HG03342 (cell line): Measurements from ENCODE around the gene CHAT.

Experiments used
- ATAC-seq: cut with Tn5 transposase; IDR thresholded peaks from one replicate; pipeline ENCODE4 v1.9.1; 2021; ENCODE audit warnings: mild to moderate bottlenecking, moderate library complexity; ENCODE audit not compliant: unreplicated experiment

Gene CHAT

DNA sequence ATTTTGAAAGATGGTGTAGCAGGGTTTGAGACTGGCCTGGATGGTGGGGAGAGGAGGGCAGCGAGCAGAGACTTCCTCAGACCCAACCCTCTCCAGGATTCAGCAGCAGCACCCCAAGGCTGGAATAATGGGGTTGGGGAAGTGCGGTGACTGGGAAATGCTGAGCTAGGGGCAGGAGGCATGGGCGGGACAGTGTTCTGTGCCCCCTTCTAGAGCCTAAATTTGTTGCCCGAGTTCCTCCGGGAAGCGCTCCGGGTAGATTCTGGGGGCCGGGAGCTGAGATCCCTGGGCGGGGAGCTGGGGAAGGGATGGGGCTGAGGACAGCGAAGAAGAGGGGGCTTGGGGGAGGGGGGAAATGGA is at the start of gene CHAT:
TSS of gene CHAT (plus strand) at position 156 of the 360 bp plus-strand sequence. CDS start at position 309, 153 bp downstream.
- no peak for ATAC-seq

DNA sequence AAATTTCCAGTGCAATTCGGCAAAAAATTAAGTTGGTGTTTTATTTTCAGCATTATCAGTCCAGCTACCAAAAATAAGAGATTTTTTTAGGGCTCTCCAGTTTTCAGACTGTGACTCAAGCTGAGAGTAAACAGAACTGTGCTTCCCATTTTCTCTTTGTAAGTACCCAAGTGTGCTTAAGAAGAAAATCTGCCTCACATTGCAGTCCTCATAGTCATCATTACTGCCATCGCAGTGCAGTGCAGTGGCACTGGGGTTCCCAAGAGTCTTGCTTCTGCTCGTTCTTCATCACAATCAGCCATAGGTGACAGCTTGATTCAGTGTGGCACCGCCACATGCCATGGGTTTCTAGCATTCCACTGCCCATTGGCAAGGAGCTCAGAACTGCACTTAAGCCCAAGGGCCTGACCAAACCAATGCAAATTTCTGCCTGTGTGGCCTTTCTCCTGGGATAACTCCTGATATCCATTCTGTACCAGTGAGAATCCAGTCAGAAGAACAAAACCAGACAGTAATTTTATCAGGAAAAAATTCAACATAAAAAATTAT is 49.3 kb upstream of the CHAT start:
- ATAC-seq: no peak

DNA sequence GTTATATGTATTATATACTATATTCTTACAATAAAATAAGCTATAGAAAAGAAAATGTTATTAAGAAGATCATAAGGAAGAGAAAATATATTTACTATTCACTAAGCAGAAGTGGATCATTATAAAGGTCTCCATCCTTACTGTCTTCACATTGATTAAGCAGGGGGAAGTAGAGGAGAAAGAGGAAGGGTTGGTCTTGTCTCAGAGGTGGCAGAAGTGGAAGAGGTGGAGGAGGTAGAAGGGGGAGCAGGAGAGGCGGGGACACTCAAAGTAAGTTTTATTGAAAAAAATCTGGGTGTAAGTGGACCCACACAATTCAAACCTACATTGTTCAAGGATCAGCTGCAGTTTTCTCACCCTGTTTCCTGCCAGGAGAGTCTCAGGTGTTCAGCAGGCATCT is 46.0 kb upstream of the CHAT start:
- no peak for ATAC-seq

DNA sequence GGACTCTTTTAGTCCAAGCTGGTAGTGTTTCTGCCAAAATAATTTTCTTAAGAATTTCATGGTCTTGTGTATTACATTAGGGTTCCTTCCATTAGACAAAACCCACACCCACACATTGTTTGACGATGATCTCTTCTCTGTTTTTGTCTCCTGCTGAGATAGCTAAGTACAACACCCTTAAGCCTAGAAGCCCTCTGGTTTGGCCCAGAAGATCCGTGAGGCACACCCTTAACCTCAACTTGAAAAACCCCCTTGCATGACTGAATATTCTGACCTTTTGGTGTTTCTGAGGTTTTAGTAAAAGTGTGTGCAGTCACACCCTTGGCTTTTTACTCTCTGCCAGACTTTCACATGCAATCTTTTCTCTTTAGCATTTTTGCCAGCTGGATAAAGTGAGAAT is 45.6 kb upstream of the CHAT start:
- no peak for ATAC-seq

DNA sequence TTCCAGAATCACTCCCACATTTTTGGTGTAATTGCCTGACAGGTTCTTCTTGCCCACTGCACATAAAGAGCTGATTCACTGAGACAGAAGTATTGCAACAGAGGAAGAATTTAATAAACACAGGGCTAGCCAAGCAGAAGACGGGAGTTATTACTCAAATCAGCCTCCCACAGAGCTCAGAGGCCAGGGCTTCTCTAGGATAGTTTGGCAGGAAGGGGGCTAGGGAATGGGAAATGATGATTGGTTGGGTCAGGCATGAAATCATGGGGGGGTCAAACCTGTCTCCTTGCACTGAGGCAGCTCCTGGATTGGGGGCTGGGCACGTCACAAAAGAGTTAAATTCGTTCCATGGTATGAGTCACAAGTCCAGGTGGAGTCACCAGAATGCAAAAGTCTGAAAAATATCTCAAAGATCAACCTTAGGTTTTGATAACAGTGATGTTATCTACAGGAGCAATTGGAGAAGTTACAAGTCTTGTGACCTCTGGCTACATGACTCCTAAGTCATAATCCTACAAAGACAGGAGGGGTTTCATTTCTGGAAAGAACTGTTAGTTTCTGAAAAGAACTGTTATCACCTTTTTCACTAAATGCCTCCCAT is 44.7 kb upstream of the CHAT start:
- ATAC-seq: no peak

DNA sequence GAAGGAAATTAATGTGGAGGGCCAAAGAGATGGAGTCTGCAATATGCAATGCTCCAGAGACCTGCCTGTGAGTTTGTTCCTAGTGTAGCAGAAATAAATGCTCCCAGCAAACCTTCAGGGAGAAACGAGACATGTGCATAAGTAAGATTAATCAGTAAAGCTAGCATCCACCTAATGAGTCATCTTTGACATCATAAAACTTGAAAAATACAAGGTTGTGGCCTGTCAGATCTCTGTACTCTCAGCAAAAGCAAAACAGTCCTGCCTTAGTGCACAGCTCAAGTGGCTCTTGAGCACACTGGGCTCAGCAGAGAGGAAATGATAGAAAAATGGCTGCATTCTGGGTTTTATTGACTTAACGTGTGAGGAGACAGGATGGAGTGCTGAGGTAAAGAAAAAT is 42.4 kb upstream of the CHAT start:
- no peak for ATAC-seq

DNA sequence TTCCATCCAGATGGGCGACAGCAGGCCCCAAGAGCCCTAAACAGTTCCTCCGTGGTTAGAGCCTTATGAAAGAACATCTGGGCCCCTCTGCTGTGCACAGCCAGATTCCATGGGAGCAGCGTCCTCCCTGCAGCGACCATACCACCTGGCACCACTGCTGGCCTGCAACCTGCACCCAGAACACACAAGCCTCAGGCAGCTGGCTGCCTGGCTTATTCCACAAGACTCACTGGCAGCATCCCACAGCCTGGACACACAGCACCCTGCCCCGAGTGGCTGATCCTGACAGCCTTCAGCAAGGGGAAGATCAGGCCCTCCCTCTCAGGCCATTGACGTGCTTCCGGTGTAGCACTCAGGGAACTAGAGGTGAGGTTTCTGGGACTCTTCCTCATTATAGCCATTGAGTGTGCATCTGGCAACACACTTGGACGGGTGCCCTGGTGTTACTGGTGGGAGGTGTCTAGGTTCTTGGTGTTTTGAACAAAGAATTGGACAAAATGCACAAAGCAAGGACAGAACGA is 41.2 kb upstream of the CHAT start:
- ATAC-seq: no peak

DNA sequence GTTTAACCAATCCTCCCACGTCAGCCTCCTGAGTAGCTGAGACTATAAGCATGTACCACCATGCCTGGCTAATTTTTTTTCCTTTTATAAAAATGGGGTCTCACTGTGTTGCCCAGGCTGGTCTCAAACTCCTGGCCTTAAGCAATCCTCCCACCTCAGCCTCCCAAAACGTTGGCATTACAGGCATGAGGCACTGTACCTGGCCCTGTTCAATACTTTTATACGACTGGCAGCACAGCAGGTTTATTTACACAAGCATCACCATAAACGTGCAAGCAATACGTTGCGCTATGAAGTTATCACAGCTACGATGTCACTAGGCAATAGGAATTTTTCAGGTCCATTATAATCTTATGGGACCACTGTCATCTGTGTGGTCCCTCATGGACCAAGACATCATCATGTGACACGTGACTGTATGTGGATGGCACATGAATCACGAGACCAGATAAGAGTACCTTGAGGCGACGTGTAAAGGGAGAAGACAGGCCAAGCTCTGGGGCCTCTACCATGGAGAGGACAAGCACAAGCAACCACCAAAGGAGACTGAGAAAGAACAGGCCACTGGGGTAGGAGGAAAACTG is 38.3 kb upstream of the CHAT start:
- ATAC-seq: no peak

DNA sequence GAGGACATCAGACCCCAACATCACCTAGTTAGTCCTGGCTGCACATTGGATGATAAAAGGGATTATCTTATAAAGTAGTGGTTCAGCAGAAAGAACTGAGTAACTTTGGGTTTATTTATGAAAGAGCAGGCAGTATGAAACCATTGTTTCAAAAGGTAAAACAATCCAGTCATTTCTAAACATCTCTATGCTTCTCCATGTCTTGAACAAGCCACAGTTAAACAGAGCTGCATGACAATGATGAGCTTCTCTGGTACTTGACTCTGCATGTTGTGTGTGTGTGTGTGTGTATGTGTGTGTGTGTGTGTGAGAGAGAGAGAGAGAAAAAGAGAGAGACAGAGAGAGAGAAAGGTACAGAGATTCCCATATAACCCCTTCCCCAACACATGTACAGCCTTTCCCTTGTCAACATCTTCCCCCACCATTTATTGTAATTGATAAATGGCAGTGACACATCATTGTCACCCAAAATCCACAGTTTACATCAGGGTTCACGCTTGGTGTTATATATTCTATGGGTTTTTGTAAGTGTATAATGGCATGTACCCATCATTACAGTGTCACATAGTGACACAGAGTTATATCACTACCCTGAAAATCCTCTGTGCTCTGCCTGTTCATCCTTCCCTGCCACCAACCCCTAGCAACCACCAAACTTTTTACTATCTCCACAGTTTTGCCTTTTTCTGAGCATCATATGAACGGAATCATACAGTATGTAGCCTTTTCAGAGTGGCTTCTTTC is 36.5 kb upstream of the CHAT start:
- no peak for ATAC-seq

DNA sequence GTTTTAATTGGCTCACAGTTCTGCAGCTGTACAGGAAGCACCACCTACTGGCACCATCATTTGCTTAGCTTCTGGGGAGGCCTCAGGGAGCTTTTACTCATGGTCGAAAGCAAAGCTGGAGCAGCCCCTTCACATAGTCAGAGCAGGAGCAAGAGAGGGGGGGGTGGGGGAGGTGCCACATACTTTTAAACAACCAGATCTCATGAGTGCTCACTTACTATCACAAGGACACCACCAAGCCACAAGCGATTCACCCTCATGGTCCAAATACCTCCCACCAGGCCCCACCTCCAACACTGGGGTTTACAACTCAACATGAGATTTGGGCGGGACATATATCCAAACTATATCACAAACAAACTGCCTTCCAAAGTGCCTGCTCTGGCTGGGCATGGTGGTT is 35.4 kb upstream of the CHAT start:
- ATAC-seq: no peak

DNA sequence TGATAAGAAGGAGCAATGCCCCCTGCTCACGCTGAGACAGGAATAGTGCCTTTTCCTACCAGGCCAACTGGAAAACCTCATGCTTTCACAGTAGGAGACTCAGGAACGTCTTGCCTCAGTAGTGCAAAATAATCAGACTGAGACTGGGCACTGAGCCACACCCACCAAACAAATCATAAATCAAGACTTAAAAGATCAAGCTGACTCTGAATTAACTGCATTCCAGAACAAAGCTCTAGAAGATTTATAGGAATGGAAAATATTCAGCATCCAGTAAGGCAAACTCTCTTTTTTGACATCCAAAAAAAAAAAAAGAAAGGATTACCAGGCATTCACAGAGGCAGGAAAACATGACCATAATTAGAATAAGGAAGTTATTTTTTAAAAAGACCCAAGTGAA is 34.2 kb upstream of the CHAT start:
- no peak for ATAC-seq

DNA sequence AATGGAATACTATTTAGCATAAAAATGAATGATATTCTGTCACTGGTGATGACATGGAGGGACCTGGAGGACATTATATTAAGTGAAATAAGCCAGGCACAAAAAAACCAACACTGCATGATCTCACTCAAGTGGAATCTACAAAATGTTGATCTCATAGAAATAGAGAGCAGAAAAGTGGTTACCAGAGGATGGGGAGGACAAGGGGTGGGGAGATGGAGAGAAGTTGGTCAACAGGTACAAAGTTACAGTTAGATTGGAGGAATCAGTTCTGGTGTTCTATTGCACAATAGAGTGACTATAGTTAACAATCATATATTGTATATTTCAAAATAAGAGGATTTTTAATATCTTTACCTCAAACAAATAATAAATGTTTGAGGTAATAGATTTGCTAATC is 28.4 kb upstream of the CHAT start:
- ATAC-seq: no peak

DNA sequence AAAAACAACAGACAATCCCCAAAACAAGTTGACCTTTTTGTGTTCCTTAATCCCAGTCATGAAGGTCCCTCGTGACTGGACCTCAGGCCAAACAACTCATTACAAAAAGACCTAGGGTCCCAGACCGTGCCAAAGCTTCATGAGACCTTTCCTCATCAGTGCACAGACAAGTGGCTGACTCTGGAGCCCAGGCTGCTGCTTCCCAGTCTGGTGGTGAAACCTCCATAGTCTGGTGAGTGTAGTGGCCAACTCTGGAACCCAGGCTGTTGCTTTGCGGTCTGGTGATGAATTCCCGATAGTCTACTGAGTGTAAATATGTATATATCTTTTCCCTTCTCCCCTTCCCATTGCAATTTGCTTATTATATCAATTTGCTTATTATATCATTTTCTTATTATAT is 25.9 kb upstream of the CHAT start:
- ATAC-seq: no peak

DNA sequence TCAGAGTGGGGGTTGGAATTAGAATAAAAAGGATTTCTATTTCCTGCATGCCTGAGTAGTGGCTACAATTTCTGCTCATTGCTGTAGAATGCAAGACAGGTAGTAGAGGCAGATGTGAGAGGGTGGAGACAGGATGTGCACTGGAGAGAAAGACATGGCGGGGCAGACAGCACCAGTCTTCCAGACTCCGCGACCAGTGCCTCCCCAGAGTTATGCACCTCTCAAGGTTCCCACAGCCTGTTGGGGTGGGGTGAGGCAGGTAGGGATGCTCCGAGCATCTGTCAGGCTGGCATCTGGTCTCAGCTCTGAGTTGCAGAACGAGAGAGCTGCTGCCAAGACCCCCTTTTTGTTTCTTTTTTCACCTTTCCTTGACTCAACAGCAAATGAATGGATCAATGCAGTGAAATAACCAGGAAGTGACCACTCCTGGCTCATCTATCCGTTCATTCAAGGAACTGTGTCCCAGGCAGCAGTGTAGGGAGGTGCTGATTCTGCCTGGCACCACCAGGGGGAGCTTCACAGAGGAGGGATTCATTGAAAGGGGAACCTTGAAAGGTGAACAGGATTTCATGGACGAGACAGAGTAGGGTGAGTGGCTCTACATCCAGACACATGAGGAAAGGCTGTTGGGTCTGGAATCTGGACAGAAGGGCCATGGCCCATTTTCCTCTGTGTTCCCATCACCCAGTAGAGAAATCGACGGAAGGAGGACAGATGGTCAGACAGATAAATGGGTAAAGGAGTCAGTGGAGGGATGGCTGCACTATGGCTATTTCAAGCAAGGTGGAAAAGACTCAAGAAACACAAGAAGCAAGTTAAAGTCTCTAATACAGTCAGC is 20.9 kb upstream of the CHAT start:
- peak; percentile 79 for ATAC-seq

DNA sequence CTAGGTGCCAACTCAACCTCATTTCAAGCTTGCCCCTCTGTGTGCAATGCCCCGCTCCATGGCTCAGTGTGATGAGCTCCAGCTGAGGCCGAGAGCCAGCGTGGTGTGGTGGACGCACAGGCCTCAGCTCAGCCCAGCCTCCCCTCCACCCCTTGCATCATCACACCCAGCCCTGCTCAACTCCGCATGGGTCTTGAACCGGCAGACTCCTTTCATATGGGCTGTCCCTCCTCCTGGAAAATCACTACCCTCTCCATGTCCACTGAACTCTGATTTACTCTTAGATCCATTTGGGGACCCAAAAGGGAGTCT is 20.3 kb upstream of the CHAT start:
- no peak for ATAC-seq

DNA sequence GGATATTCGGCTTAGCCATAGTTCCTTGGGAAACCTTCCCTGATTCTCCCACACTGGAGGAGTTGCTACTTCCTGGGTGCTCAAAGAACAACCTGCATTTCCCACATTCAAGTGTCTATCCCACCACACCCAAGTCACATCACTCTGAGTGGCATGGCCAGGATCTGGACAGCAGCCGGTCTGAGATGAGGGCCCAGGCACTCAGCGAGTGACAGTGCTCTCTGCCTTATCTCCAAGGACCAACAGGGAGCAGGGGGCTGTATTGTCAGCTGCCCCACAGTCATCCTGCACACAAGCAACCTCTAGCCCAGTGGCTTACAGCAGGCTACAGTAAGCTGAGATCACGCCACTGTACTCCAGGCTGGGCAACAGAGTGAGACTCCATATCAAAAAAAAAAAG is 19.8 kb upstream of the CHAT start:
- ATAC-seq: no peak

DNA sequence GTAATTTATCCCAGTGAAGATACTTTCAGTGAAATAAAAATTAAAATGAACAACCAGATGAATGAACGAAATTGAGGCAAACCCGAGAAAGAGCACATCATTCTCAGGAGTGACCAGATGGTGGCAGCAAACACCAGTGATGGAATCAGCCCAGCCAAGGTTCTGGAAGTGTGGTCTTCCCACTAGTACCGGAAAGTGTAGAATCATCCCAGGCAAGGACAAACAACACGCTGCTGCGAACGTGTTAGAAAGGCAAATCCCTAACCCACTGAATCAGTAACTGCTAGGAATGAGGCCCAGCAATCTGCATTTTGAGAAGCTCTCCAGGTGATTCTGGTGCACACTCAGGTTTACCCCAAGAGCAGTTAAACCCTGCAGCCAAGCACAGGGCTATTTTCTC is 19.2 kb upstream of the CHAT start:
- no peak for ATAC-seq

DNA sequence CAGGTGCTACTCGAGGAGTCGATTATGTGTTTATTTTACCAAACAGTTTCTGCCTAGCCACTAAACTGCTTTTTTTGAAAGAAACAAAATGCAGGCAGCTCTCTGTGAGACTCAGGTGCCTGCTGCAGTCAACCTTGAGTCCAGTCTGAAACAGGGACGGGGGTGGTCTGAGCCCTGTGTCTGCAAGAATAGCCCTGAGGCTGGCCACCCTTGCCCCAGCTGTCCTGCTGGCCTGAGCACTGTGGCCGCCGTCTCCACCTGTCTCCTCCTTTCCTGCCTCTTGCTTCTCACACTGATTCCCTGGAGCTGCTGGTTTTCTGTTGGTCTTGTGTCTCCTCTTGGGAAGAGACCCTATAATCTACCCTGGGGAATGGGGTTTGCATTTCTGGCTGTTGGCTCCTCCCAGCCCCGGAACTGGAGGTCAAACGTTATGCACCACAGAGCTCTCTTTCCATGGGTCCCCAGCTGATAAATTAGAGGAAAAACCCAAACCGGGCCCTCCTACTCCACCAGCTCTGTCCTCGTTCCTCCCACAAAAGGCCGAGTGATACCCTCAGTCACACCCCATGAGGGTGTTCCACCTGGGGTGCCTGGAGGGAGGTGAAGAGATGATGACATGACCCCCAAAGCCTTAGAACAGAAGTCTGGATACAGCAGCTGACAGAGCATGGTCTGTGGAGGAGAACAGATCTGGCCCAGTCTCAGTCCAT is 18.7 kb upstream of the CHAT start:
- ATAC-seq: no peak

DNA sequence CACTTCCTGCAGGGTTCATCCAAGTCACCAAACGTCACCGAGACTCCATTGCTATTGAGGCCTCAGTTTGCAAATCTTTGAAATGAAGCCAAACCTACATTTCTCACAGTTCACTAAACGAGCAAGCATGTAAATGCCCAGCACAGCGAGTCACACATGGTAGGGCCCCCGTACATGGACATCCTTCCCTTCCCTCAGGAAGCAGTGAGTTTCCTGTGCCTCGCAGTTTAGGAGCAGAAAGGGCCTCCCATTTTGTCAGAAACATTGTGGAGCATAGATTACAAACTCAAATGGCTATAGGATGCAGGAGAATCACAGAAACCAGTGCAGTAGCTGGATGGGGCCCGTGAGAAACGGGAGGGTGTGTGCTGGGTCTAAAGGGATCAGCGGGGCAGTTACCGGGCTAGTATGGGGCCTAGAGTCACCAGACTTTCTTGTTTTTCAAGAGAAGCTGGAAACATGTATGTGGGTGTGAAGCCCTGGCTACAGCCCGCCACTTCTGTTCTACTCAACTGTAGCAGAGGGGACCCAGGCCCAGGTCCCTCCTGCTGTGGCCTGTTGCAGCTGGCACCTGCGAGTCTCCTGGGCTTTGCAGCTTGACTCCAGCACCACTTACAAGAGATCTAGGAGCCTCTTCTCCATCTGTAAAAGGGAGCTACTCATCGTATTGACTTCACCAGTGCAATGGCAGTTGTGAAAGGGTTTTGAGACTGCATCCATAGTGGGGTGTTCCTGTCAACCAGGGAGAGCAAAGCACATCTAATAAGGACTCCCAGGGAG is 17.9 kb upstream of the CHAT start:
- ATAC-seq: no peak

DNA sequence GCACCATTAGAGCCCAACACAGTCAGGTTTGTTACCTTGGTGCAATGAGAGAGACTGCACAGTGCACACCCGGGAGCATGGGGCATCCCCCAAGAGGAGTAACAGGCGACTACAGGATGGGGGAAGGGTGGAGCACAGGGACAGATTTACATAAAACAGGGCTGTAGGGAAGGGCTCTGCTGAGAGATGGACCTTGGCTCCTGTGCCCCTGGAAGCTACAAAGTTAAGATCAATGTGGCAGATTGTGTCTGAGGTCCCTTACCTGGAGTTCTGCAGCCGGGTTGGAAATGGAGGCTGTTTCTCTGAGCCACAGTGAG is 17.4 kb upstream of the CHAT start:
- no peak for ATAC-seq
